ENCODE results near the gene ZNF124. TPM values are rescaled to one million over a fixed set of nuclear protein-coding genes. Genes with fewer than 3 reads are reported as not detected.

The ZNF124 gene
- total and polyA plus RNA-seq, 4 donors, result 2.1 to 55.1 (median 10.9) TPM

DNA sequence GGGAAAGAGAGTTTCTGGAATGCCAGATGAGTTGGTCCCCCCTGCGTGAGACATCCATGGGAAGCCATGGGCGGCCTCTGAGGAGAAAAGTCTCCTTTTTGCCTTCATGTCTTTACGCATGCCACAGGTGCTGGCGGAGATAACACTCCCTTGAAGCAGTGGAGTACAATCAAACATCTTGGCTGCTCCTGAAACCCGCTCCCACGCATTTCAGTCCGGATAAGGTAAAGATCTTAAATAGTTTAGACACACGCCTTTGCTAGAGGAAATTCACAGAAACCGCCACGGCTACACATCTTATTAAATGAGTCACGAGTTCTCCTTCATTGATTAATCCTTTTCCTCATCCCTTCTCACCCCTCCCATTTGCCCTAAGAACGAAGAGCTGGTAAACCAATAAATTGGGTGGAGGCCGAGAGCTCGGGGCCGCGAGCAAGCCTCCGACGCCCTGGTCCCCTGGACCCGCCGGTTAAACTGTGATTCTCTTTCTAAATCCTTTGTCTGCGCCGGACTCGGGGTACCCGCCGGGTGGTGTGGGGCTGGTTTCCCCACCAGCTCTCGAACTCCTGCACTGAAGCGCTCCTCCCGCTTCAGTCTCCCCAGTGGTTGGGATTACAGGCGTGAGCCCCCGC is 61.1 kb downstream of the ZNF124 start:
- DNase-seq (peak; percentile 29 to 49 (median 30)), ATAC-seq (ENCODE audit: insufficient read depth, low FRiP score) (no peak)
- TF ChIP-seq, protein P1, sequence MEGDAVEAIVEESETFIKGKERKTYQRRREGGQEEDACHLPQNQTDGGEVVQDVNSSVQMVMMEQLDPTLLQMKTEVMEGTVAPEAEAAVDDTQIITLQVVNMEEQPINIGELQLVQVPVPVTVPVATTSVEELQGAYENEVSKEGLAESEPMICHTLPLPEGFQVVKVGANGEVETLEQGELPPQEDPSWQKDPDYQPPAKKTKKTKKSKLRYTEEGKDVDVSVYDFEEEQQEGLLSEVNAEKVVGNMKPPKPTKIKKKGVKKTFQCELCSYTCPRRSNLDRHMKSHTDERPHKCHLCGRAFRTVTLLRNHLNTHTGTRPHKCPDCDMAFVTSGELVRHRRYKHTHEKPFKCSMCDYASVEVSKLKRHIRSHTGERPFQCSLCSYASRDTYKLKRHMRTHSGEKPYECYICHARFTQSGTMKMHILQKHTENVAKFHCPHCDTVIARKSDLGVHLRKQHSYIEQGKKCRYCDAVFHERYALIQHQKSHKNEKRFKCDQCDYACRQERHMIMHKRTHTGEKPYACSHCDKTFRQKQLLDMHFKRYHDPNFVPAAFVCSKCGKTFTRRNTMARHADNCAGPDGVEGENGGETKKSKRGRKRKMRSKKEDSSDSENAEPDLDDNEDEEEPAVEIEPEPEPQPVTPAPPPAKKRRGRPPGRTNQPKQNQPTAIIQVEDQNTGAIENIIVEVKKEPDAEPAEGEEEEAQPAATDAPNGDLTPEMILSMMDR (IDR thresholded peaks at IDR 0.05; ENCODE audit: control extremely low read depth, extremely low read depth), result no peak
- Histone ChIP-seq H3K27ac (ENCODE audit: low read depth in 1 of 2, low read length in 1 of 2) (peak overlapping the region; percentile 76 to 82), H3K9me3 (ENCODE audit: control insufficient read depth in 4 of 4, insufficient read depth in 3 of 4, low read length in 3 of 4) (peaks cover 0 to 3% (median 0%) of the 10 kb centered on the region in 4 donors), H3K4me3 (peak overlapping the region; percentile 81), H3K27me3 (ENCODE audit: control insufficient read depth in 3 of 3, insufficient read depth in 3 of 3, low read length in 2 of 3) (no peaks in the 10 kb centered on the region), H3K4me1 (ENCODE audit: control insufficient read depth in 5 of 5, insufficient read depth in 5 of 5, low read length in 5 of 5) (peaks cover 0 to 11% (median 4%) of the 10 kb centered on the region in 5 donors), H3K9ac (ENCODE audit: insufficient read depth in 1 of 2, low read length in 2 of 2) (peak overlapping the region in 1 of 2 donors; percentile 65), H3K36me3 (ENCODE audit: control insufficient read depth in 4 of 4, insufficient read depth in 4 of 4, low read length in 4 of 4) (no peaks in the 10 kb centered on the region)
- 19 to 22% methylated on average over 30 of the region's 30 CpGs for WGBS, 2 donors

GRCh38 chr1:247107694-247108093 is 64.1 kb downstream of the ZNF124 start:
- ATAC-seq (ENCODE audit: insufficient read depth, low FRiP score), result no peak
- H3K9ac ChIP-seq (ENCODE audit: insufficient read depth in 1 of 2, low read length in 2 of 2), result no peak overlapping the region
- peaks cover 0 to 12% (median 5%) of the 10 kb centered on the region in 5 donors for H3K4me1 ChIP-seq (ENCODE audit: control insufficient read depth in 5 of 5, insufficient read depth in 5 of 5, low read length in 5 of 5)
- H3K27me3 ChIP-seq (ENCODE audit: control insufficient read depth in 3 of 3, insufficient read depth in 3 of 3, low read length in 2 of 3), result no peaks in the 10 kb centered on the region
- no peak for DNase-seq
- H3K4me3 ChIP-seq, result no peak overlapping the region
- H3K9me3 ChIP-seq (ENCODE audit: control insufficient read depth in 4 of 4, insufficient read depth in 3 of 4, low read length in 3 of 4), result peaks cover 0 to 3% (median 0%) of the 10 kb centered on the region in 4 donors
- H3K36me3 ChIP-seq (ENCODE audit: control insufficient read depth in 4 of 4, insufficient read depth in 4 of 4, low read length in 4 of 4), result no peaks in the 10 kb centered on the region
- 85 to 90% methylated on average over 7 of the region's 7 CpGs for WGBS, 2 donors
- TF ChIP-seq, protein P1 (IDR thresholded peaks at IDR 0.05; ENCODE audit: control extremely low read depth, extremely low read depth), result no peak
- H3K27ac ChIP-seq (ENCODE audit: low read depth in 1 of 2, low read length in 1 of 2), result no peak overlapping the region

GRCh38 chr1:247105966-247106365 is 65.9 kb downstream of the ZNF124 start:
- Histone ChIP-seq H3K9ac (ENCODE audit: insufficient read depth in 1 of 2, low read length in 2 of 2) (no peak overlapping the region), H3K27me3 (ENCODE audit: control insufficient read depth in 3 of 3, insufficient read depth in 3 of 3, low read length in 2 of 3) (no peaks in the 10 kb centered on the region), H3K36me3 (ENCODE audit: control insufficient read depth in 4 of 4, insufficient read depth in 4 of 4, low read length in 4 of 4) (peaks cover 2 to 14% (median 8%) of the 10 kb centered on the region in 4 donors), H3K4me1 (ENCODE audit: control insufficient read depth in 5 of 5, insufficient read depth in 5 of 5, low read length in 5 of 5) (peaks cover 0 to 12% (median 2%) of the 10 kb centered on the region in 5 donors), H3K9me3 (ENCODE audit: control insufficient read depth in 4 of 4, insufficient read depth in 3 of 4, low read length in 3 of 4) (peaks cover 2 to 8% (median 5%) of the 10 kb centered on the region in 4 donors), H3K4me3 (no peak overlapping the region), H3K27ac (ENCODE audit: low read depth in 1 of 2, low read length in 1 of 2) (no peak overlapping the region)
- no peak for ATAC-seq (ENCODE audit: insufficient read depth, low FRiP score)
- TF ChIP-seq, protein P1 (IDR thresholded peaks at IDR 0.05; ENCODE audit: control extremely low read depth, extremely low read depth), result no peak
- DNase-seq, result no peak
- 88 to 93% methylated on average over 15 of the region's 15 CpGs for WGBS, 2 donors

Small RNA genes lying within 50 kb of the gene (small RNA-seq; reads per million reads assigned to genes)
- gene AL390728.3 (ENCODE audit: low replicate concordance) (not detected), gene RNA5SP82 (ENCODE audit: low replicate concordance) (not detected)

Other genes starting within 250 kb of the ZNF124 start
- gene AHCTF1, start 240.1 kb downstream of the ZNF124 start, total RNA-seq, result 10 to 100 TPM; 31.1 to 44.3 TPM
- 10 to 100 TPM in 1 of 2 donors, 1 to 10 TPM in 1; 7.9 to 13.3 TPM for gene AHCTF1, start 240.1 kb downstream of the ZNF124 start, polyA plus RNA-seq
- gene ZNF695, start 164.0 kb downstream of the ZNF124 start, total RNA-seq, result 1 to 10 TPM in 1 of 2 donors, under 1 TPM in 1; 0.61 to 1.4 TPM
- under 1 TPM in 1 of 2 donors, not detected in 1; 0.23 TPM for gene ZNF695, start 164.0 kb downstream of the ZNF124 start, polyA plus RNA-seq
- 1 to 10 TPM; 3.3 to 4.6 TPM for gene ZNF670, start 93.2 kb downstream of the ZNF124 start, total RNA-seq
- gene ZNF670, start 93.2 kb downstream of the ZNF124 start, polyA plus RNA-seq, result 1 to 10 TPM; 1.0 to 2.4 TPM
- 1 to 10 TPM; 6.4 to 7.5 TPM for gene ZNF669, start 67.7 kb downstream of the ZNF124 start, total RNA-seq
- 1 to 10 TPM; 4.5 to 4.7 TPM for gene ZNF669, start 67.7 kb downstream of the ZNF124 start, polyA plus RNA-seq
- not detected for gene VN1R5, start 84.1 kb upstream of the ZNF124 start, total RNA-seq
- not detected for gene VN1R5, start 84.1 kb upstream of the ZNF124 start, polyA plus RNA-seq
- 10 to 100 TPM; 21.9 to 43.4 TPM for gene ZNF496, start 159.8 kb upstream of the ZNF124 start, total RNA-seq
- 1 to 10 TPM; 8.2 to 9.2 TPM for gene ZNF496, start 159.8 kb upstream of the ZNF124 start, polyA plus RNA-seq
- gene NLRP3, start 244.2 kb upstream of the ZNF124 start, total RNA-seq, result 1 to 10 TPM; 4.6 to 6.7 TPM
- gene NLRP3, start 244.2 kb upstream of the ZNF124 start, polyA plus RNA-seq, result 10 to 100 TPM in 1 of 2 donors, 1 to 10 TPM in 1; 1.3 to 27.9 TPM

Measured in lung (tissue), 13 donors.